AG04449 (cell line): ENCODE results near the gene EZR.
"Not testable (repeated sequence)": the region's sequence is repeated elsewhere in the genome, so short reads cannot be mapped to it uniquely, and the experiment has no call there.

Source experiments
- CTCF ChIA-PET: fragments of 350-600 bp; formaldehyde crosslinking; extraction: SDS; loops from one replicate; lab custom pipeline; 2021; ENCODE audit warnings: antibody characterized with exemption; lab: Yijun Ruan, JAX
- POLR2A ChIA-PET: fragments of 400-600, 350-600 bp; formaldehyde crosslinking; extraction: SDS; loops from one replicate; lab custom pipeline; 2020; ENCODE audit warnings: antibody characterized with exemption, inconsistent platforms; lab: Yijun Ruan, JAX
- DNase-seq: peaks from one replicate; pipeline ENCODE4 v3.0.0-alpha.2; 2010; ENCODE audit warnings: low read depth, low spot score
- H3K4me3 ChIP-seq: 2 replicates; pipeline ENCODE4 v1.5.1; 2011; ENCODE audit warnings: low read depth, mild to moderate bottlenecking, control low read depth, low read length
- TF ChIP-seq, protein P1 (sequence below): IDR thresholded peaks from one replicate; pipeline ENCODE4 v1.5.1; 2011; ENCODE audit warnings: mild to moderate bottlenecking, moderate library complexity, low read length, control low read depth, inconsistent platforms; ENCODE audit not compliant: insufficient read depth; ENCODE audit errors: missing control alignments

EZR gene

DNA sequence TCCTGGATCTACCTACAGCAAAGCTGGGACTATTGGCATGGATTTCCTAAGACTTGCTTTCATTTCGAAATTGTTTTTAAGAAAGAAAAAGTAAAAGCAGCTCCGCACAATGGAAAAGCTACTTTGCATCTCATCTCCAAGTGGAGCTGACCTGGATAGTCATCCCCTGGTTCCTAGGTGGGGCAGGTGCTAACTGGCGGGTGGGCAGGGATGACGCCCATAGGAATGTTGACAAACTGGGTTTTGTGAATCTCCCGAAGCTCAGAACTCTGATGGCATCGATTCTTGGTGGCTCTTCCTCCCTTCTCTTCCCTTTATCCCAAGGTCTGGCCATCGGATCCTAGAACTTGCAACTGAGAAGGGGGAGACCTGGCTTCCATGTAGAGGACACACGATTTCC lies 12.4 kb upstream of the EZR start:
- ChIA-PET POLR2A (no interaction called here), CTCF (no interaction called here)
- TF ChIP-seq, protein P1, sequence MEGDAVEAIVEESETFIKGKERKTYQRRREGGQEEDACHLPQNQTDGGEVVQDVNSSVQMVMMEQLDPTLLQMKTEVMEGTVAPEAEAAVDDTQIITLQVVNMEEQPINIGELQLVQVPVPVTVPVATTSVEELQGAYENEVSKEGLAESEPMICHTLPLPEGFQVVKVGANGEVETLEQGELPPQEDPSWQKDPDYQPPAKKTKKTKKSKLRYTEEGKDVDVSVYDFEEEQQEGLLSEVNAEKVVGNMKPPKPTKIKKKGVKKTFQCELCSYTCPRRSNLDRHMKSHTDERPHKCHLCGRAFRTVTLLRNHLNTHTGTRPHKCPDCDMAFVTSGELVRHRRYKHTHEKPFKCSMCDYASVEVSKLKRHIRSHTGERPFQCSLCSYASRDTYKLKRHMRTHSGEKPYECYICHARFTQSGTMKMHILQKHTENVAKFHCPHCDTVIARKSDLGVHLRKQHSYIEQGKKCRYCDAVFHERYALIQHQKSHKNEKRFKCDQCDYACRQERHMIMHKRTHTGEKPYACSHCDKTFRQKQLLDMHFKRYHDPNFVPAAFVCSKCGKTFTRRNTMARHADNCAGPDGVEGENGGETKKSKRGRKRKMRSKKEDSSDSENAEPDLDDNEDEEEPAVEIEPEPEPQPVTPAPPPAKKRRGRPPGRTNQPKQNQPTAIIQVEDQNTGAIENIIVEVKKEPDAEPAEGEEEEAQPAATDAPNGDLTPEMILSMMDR = no peak
- DNase-seq = no peak
- H3K4me3 ChIP-seq = no peak overlapping the region

DNA sequence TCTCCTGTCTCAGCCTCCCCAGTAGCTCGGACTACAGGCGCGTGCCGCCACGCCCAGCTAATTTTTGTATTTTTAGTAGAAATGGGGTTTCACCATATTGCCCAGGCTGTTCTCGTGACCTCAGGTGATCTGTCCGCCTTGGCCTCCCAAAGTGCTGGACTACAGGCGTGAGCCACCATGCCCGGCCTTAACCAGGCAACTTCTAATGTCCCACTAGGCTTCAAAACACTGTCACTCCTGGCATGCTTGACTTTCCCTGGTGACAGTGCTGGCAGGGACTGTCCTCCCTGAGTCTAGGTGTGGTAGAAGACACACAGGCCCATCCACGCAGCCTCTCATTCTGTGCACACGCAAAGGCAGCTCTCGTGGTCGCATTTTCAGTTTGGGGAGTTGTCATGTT lies 11.6 kb upstream of the EZR start:
- no peak overlapping the region for H3K4me3 ChIP-seq
- TF ChIP-seq, protein P1 = no peak
- POLR2A ChIA-PET = no interaction called here
- CTCF ChIA-PET = no interaction called here
- no peak for DNase-seq

DNA sequence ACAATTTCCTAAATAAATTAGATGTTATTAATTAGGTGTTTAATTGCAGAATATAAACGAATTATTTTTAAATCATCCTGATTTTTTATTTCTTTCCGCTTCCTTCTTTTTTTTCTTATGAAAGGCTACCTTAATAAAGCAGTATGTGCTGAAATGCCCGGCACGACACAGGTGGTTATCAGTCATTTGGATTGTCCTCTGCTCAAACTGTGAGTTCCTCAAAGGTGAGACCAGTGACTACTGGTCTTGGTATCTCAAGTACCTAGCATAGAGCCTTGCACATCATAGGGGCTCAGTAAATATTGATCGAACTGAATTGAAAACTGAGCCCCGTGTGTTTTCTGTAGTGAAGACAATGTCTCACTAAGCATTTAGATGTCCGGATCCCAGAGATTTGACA lies 9.6 kb upstream of the EZR start:
- ChIA-PET POLR2A (no interaction called here), CTCF (no interaction called here)
- TF ChIP-seq, protein P1 = no peak
- DNase-seq = no peak
- no peak overlapping the region for H3K4me3 ChIP-seq

DNA sequence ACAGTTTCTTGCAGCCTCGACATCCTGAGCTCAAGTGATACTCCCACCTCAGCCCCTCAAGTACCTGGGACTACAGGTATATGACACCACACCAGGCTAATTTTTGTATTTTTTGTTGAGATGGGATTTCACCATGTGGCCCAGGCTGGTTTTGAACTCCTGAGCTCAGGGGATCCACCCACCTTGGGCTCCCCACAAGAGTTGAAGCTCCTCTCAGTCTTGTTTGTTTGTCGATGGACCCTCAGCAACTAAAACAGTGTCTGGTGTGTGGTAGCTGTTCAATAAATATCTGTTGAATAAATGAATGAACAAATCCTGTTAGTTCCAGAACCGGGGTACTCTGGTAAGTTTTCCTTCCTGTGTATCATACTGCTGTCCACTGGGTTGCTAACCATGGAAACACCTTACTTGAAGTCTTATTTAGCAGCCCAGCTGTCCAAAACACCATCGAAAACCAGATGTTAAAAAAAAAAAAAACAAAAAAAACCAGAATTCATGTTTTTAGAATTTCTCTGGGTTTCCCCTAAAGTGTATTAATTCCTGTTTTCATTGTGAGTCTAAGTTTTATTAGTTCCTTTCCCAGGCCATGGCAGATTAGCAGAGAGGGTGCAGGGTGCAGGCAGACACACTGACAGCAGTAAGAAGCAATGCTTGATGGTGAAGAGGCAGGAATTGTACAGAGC lies 7.8 kb upstream of the EZR start:
- POLR2A ChIA-PET = no interaction called here
- no peak for DNase-seq
- no peak overlapping the region for H3K4me3 ChIP-seq
- CTCF ChIA-PET = interaction anchor here (1.5 kb wide), 1 partner anchor 145 kb away, joined by 8 read pairs; no protein-coding TSS in a partner anchor
- TF ChIP-seq, protein P1 = no peak

DNA sequence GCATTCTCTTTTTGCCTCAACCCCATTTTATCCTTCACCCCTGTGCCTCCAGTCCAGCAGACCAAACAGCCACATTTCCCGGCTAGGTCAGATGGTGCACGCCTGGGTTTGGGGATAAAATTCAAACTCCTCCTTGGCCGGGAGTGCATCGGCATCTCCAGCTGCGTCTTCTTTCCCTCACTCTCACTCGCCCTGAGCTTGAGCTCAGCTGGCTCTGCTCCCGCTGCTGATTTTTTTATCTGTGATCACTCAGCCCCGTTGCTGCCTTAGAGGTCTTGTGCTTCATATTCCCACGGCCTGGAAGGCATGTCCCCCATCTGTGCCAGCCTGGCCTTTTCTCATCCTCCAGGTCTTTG lies 6.8 kb upstream of the EZR start:
- no peak for DNase-seq
- TF ChIP-seq, protein P1 = no peak
- H3K4me3 ChIP-seq = no peak overlapping the region
- ChIA-PET CTCF (interaction anchor here (0.9 to 1.5 kb wide), 2 partner anchors 116 to 146 kb away, joined by 3 to 8 read pairs; no protein-coding TSS in a partner anchor), POLR2A (no interaction called here)

DNA sequence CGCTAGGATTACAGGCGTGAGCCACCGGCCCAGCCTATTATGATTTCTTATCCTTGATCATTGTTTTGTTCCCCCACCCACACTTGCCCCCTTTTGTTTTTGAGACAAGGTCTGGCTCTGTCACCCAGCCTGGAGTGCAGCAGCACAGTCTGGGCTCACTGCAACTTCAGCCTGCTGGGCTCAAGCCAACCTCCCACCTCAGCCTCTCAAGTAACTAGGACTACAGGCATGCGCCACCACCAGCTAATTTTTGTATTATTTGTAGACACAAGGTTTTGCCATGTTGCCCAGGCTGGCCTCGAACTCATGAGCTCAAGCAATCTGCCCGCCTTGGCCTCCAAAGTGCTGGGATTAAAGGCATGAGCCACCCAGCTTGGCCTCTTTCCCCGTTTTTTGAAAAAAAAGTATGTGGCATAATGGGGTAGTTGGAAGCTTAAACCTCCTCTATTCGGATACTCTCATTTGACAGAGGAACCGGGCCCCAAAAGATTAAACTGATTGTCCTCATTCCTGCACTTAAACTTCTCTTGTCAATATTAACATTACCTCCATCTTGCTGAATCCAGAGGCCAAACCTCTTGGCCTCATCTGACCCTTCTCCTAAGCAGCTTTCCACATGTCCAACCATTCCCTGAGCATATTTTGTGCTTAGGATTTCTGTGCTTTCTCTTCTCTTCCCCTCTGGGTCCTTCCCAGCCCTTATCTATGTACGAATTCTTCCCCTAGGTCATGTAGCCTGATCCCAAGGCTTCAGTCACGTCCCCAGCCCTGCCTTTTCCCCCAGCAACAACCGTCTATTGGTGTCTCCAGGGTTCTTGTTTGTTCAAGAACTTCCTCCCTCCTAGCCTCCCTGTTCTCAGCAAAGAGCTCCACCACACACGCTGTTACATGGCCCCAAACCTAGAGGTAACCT lies 6.1 kb upstream of the EZR start:
- ChIA-PET CTCF (interaction anchor here (0.9 to 1.5 kb wide), 2 partner anchors 116 to 147 kb away, joined by 3 to 8 read pairs; no protein-coding TSS in a partner anchor), POLR2A (no interaction called here)
- no peak overlapping the region for H3K4me3 ChIP-seq
- no peak for DNase-seq
- TF ChIP-seq, protein P1 = no peak

DNA sequence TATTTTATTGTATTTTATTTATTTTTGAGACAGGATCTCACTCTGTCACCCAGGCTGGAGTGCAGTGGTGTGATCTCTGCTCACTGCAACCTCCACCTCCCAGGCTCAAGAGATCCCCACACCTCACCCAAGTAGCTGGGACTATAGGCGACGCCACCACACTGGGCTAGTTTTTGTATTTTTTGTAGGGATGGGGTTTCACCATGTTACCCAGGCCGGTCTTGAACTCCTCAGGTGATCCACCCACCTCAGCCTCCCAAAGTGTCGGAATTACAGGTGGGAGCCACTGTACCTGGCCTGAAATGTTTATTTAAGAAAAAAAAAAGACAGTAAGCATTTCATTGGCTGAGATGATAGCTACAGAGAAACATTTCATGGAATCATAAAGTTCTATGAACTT lies 4.4 kb upstream of the EZR start:
- CTCF ChIA-PET = interaction anchor here (0.9 to 1.5 kb wide), 2 partner anchors 10 to 183 kb away, joined by 3 to 4 read pairs; no protein-coding TSS in a partner anchor
- DNase-seq, H3K4me3 ChIP-seq, POLR2A ChIA-PET: not testable (repeated sequence)
